ENCODE results near the gene RXRB.

DNA sequence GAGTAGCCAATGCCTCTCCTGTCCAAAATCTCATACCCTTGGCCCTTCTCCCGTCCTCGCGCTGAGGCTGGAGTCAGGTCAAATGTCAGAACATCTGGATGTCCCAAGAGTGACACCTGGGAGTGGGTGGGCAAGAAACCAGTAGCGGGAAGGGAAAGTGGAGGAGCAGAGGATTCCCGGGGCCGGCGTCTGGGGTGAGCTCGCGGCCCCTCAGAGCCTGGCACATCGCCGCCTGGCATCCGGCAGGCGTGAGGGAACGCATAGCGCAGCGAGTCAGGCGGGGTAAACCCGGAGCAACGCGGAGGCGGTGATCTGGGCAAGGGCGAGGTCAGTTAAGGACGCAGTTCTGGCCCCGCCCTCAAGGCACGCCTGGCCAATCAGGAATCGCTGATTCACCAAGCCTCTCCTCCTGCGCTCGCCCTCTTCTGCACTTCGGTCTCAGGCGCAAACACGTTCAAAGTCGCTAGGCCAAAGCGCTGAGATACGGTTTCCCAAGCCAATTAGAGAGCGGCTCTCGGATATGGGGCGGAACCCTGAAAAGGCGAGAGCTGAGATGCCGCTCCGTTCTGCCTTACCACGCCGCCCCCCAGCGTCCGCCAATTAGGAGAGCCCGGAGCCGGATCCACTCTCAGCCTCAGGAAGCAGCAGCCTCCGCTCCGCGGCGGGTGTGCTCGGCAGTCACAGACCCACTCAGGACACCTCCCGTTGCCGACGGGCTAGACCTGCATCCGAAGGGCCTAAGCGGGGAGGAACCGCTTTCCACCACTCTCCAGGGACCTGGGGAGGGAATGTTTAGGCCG, 48.7 kb upstream of the RXRB start:
- TF ChIP-seq, protein P1, sequence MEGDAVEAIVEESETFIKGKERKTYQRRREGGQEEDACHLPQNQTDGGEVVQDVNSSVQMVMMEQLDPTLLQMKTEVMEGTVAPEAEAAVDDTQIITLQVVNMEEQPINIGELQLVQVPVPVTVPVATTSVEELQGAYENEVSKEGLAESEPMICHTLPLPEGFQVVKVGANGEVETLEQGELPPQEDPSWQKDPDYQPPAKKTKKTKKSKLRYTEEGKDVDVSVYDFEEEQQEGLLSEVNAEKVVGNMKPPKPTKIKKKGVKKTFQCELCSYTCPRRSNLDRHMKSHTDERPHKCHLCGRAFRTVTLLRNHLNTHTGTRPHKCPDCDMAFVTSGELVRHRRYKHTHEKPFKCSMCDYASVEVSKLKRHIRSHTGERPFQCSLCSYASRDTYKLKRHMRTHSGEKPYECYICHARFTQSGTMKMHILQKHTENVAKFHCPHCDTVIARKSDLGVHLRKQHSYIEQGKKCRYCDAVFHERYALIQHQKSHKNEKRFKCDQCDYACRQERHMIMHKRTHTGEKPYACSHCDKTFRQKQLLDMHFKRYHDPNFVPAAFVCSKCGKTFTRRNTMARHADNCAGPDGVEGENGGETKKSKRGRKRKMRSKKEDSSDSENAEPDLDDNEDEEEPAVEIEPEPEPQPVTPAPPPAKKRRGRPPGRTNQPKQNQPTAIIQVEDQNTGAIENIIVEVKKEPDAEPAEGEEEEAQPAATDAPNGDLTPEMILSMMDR (IDR thresholded peaks at IDR 0.05; ENCODE audit: extremely low read depth in 1 of 2, insufficient read depth in 1 of 2, low read depth in 1 of 2, low read length in 2 of 2), result peak in 1 of 2 donors; percentile 21
- TF ChIP-seq JUN (IDR thresholded peaks at IDR 0.05; ENCODE audit: borderline replicate concordance, insufficient read depth, insufficient read length, low read depth) (no peak), POLR2AphosphoS5 (IDR thresholded peaks at IDR 0.05; ENCODE audit: insufficient read depth, low read depth, low read length) (peak; percentile 91), POLR2A (IDR thresholded peaks at IDR 0.05; ENCODE audit: low read depth, low read length) (peak; percentile 93), FOS (IDR thresholded peaks at IDR 0.05; ENCODE audit: borderline replicate concordance, insufficient read depth, low read length) (peak; percentile 33), EZH2 (IDR thresholded peaks at IDR 0.05; ENCODE audit: borderline replicate concordance, low read depth, low read length, severe bottlenecking) (no peak), MAX (IDR thresholded peaks at IDR 0.05; ENCODE audit: insufficient read depth, insufficient read length) (peak; percentile 27), MYC (IDR thresholded peaks at IDR 0.05; ENCODE audit: low read depth, low read length) (peak; percentile 10)
